CD8-positive, alpha-beta memory T cell (primary cell): ENCODE measurements around the gene DIAPH2. TPM values are rescaled to one million over a fixed set of nuclear protein-coding genes. Genes with fewer than 3 reads are reported as not detected.
A peak's percentile ranks its signal among the peaks of the same experiment; 100 is the strongest.
"Not testable (repeated sequence)": the region's sequence is repeated elsewhere in the genome, so short reads cannot be mapped to it uniquely, and the experiment has no call there.

Experiments
- CTCF ChIA-PET: fragments of 350-600 bp; sonication (Branson Sonifier 250); formaldehyde crosslinking; loops from one replicate; lab custom pipeline; 2021; ENCODE audit warnings: antibody characterized with exemption; lab: Charles Lee
- POLR2A ChIA-PET: fragments of 350-600 bp; sonication (Branson Sonifier 250); formaldehyde crosslinking; loops from one replicate; lab custom pipeline; 2021; ENCODE audit warnings: antibody characterized with exemption; lab: Charles Lee
- DNase-seq, 5 donors: peaks; one replicate each; pipeline versions ENCODE4 v3.0.0 to v3.0.0-alpha.2; 2020 to 2022; ENCODE audit warnings: mixed read lengths in 1 of 5
- H3K27ac ChIP-seq: one replicate; pipeline ENCODE4 v1.7.0; 2013; ENCODE audit warnings: low read depth, mild to moderate bottlenecking, low read length, moderate library complexity
- H3K27me3 ChIP-seq: 2 replicates; pipeline ENCODE4 v1.7.0; 2013; ENCODE audit warnings: low read length, mild to moderate bottlenecking; ENCODE audit not compliant: insufficient read depth, poor library complexity, severe bottlenecking
- H3K36me3 ChIP-seq: 2 replicates; pipeline ENCODE4 v1.7.0; 2013; ENCODE audit warnings: mild to moderate bottlenecking, low read length, moderate library complexity; ENCODE audit not compliant: insufficient read depth
- H3K4me1 ChIP-seq: 2 replicates; pipeline ENCODE4 v1.7.0; 2013; ENCODE audit warnings: mild to moderate bottlenecking, low read length, moderate library complexity; ENCODE audit not compliant: insufficient read depth
- H3K4me3 ChIP-seq: 2 replicates; pipeline ENCODE4 v1.7.0; 2013; ENCODE audit warnings: mild to moderate bottlenecking, low read length
- H3K9me3 ChIP-seq: 2 replicates; pipeline ENCODE4 v1.7.0; 2013; ENCODE audit warnings: mild to moderate bottlenecking, low read length
- H3K27ac Mint-ChIP-seq, 8 donors: one replicate each; pipeline ENCODE4 v1.8.0; 2020 to 2021; ENCODE audit warnings: mixed read lengths in 8 of 8, mild to moderate bottlenecking in 6 of 8, inconsistent platforms in 3 of 8, moderate library complexity in 3 of 8
- H3K27me3 Mint-ChIP-seq, 2 donors: one replicate each; pipeline ENCODE4 v1.8.0; 2020 to 2021; ENCODE audit warnings: mixed read lengths in 2 of 2, mild to moderate bottlenecking in 1 of 2, moderate library complexity in 1 of 2
- H3K36me3 Mint-ChIP-seq, 3 donors: one replicate each; pipeline ENCODE4 v1.8.0; 2020 to 2021; ENCODE audit warnings: mixed read lengths in 3 of 3, inconsistent platforms in 1 of 3, mild to moderate bottlenecking in 1 of 3
- H3K4me1 Mint-ChIP-seq, 3 donors: one replicate each; pipeline ENCODE4 v1.8.0; 2020 to 2021; ENCODE audit warnings: mixed read lengths in 3 of 3, inconsistent platforms in 1 of 3, mild to moderate bottlenecking in 1 of 3
- H3K4me3 Mint-ChIP-seq, 7 donors: one replicate each; pipeline ENCODE4 v1.8.0; 2020 to 2021; ENCODE audit warnings: mixed read lengths in 7 of 7, mild to moderate bottlenecking in 6 of 7, moderate library complexity in 4 of 7, inconsistent platforms in 2 of 7
- H3K9me3 Mint-ChIP-seq, 5 donors: one replicate each; pipeline ENCODE4 v1.8.0; 2020 to 2022; ENCODE audit warnings: mixed read lengths in 5 of 5, mild to moderate bottlenecking in 3 of 5, moderate library complexity in 2 of 5, inconsistent platforms in 1 of 5
- polyA plus RNA-seq: library from polyadenylated mRNA; unstranded; fragments of 300-500 nt; fragmentation: Illumina TruSeq; gene quantifications from one replicate; pipeline ENCODE4 v1.2.3, GENCODE V29; 2021
- total RNA-seq, 2 experiments: library from RNA; stranded (reverse); gene quantifications; one replicate each; pipeline ENCODE4 v1.2.3, GENCODE V29; 2021

DIAPH2 gene
- total and polyA plus RNA-seq, 3 experiments from 2014 or later: 5.6 to 11.5 (median 6.0) TPM

DNA sequence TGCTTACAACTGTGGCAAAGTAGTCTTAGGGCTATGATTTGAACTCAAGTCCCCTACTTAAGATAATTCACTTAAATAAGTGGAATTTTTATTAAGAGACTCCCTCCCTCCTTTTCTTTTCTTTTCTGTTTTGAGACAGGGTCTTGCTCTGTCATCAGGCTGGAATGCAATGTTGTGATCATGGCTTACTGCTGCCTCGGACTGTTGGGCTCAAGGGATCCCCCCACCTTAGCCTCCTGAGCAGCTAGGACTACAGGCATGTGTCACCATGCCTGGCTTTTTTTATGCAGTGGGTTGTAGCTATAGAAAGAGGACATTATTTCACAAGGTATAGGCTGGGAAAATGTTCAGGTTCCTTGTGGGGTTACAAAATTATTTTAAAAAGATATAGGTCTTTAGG is 19.2 kb downstream of the DIAPH2 start:
- POLR2A ChIA-PET: no interaction called here

GRCh38 chrX:96704629-96705028 is 20.0 kb downstream of the DIAPH2 start:
- H3K4me1 Mint-ChIP-seq: peaks cover 5 to 32% (median 12%) of the 10 kb centered on the region in 3 donors
- no peak overlapping the region for H3K4me3 Mint-ChIP-seq
- no peak overlapping the region for H3K27ac ChIP-seq
- no peaks in the 10 kb centered on the region for H3K36me3 ChIP-seq
- H3K9me3 ChIP-seq: no peaks in the 10 kb centered on the region
- H3K27me3 ChIP-seq: no peaks in the 10 kb centered on the region
- DNase-seq: no peak
- ChIA-PET CTCF (no interaction called here), POLR2A (no interaction called here)
- no peak overlapping the region for H3K4me3 ChIP-seq
- H3K27ac Mint-ChIP-seq: no peak overlapping the region
- H3K9me3 Mint-ChIP-seq: no peaks in the 10 kb centered on the region
- H3K4me1 ChIP-seq: no peaks in the 10 kb centered on the region
- peaks cover 0 to 3% (median 3%) of the 10 kb centered on the region in 3 donors for H3K36me3 Mint-ChIP-seq
- no peaks in the 10 kb centered on the region for H3K27me3 Mint-ChIP-seq

More for the DNA sequence above, 19.2 kb downstream of the DIAPH2 start:
- no peaks in the 10 kb centered on the region for H3K36me3 ChIP-seq
- Mint-ChIP-seq H3K27me3 (no peaks in the 10 kb centered on the region), H3K36me3 (peaks cover 0 to 3% (median 3%) of the 10 kb centered on the region in 3 donors), H3K4me3 (peak overlapping the region in 1 of 7 donors; percentile 42), H3K4me1 (peaks cover 5 to 32% (median 12%) of the 10 kb centered on the region in 3 donors), H3K27ac (no peak overlapping the region), H3K9me3 (no peaks in the 10 kb centered on the region)
- CTCF ChIA-PET: no interaction called here
- H3K9me3 ChIP-seq: no peaks in the 10 kb centered on the region
- no peak for DNase-seq
- no peaks in the 10 kb centered on the region for H3K4me1 ChIP-seq
- no peak overlapping the region for H3K4me3 ChIP-seq
- H3K27ac ChIP-seq: no peak overlapping the region
- H3K27me3 ChIP-seq: no peaks in the 10 kb centered on the region

DNA sequence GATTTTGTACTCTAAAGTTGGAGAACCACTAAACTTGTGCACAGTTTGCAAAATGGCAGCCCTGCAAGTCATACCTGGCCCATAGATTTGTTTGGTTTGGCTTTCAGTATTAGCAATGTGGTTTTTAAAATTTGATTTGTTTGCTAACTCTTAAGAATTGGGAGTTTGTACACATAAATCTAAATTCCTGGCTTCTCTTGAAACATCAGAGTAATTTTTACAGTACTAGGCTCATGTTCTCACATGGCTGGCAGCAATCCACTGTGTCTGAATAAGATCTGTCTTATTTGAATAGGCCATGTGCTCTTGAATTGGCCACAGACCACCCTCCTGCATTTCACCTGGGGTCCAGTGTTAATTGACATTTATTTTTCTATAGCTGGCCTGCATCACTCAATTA is 21.3 kb downstream of the DIAPH2 start:
- H3K36me3 ChIP-seq: no peaks in the 10 kb centered on the region
- peaks cover 5 to 28% (median 12%) of the 10 kb centered on the region in 3 donors for H3K4me1 Mint-ChIP-seq
- DNase-seq: no peak
- no peaks in the 10 kb centered on the region for H3K27me3 Mint-ChIP-seq
- H3K4me3 Mint-ChIP-seq: no peak overlapping the region
- H3K27ac Mint-ChIP-seq: no peak overlapping the region
- H3K27ac ChIP-seq: no peak overlapping the region
- H3K4me3 ChIP-seq: no peak overlapping the region
- H3K36me3 Mint-ChIP-seq: peaks cover 0 to 1% (median 0%) of the 10 kb centered on the region in 3 donors
- no peaks in the 10 kb centered on the region for H3K9me3 ChIP-seq
- ChIA-PET POLR2A (no interaction called here), CTCF (no interaction called here)
- H3K27me3 ChIP-seq: no peaks in the 10 kb centered on the region
- no peaks in the 10 kb centered on the region for H3K4me1 ChIP-seq
- H3K9me3 Mint-ChIP-seq: no peaks in the 10 kb centered on the region

DNA sequence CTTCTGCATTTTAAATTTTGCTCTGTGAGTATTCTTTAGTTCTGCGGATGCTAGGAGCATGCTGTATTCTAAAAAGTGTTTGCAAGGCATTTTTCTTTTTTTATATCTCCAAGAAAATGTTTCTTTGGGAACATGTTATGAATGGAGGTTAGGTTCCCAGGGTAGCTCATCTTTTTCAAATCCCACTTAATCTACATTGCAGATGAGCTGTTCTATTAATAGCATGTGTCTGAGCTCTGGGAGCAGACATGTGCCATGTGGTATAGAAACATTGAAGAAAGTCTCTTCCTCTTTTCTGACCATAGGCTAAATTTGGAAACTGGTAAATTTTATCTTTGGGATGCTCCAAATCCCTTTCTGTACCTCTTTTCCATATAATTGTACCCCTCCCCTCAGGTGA is 23.2 kb downstream of the DIAPH2 start:
- H3K36me3 ChIP-seq: no peaks in the 10 kb centered on the region
- H3K27ac ChIP-seq: no peak overlapping the region
- no peaks in the 10 kb centered on the region for H3K27me3 Mint-ChIP-seq
- no peaks in the 10 kb centered on the region for H3K9me3 ChIP-seq
- H3K4me3 ChIP-seq: no peak overlapping the region
- ChIA-PET POLR2A (no interaction called here), CTCF (no interaction called here)
- H3K9me3 Mint-ChIP-seq: no peaks in the 10 kb centered on the region
- peaks cover 17 to 38% (median 28%) of the 10 kb centered on the region in 3 donors for H3K4me1 Mint-ChIP-seq
- H3K4me1 ChIP-seq: no peaks in the 10 kb centered on the region
- no peaks in the 10 kb centered on the region for H3K27me3 ChIP-seq
- no peak overlapping the region for H3K27ac Mint-ChIP-seq
- no peak for DNase-seq
- H3K36me3 Mint-ChIP-seq: peaks cover 0 to 2% (median 0%) of the 10 kb centered on the region in 3 donors
- H3K4me3 Mint-ChIP-seq: no peak overlapping the region

GRCh38 chrX:96710031-96710430 is 25.4 kb downstream of the DIAPH2 start:
- H3K27ac Mint-ChIP-seq: no peak overlapping the region
- H3K27me3 Mint-ChIP-seq: no peaks in the 10 kb centered on the region
- no peaks in the 10 kb centered on the region for H3K9me3 ChIP-seq
- no peak for DNase-seq
- H3K36me3 ChIP-seq: no peaks in the 10 kb centered on the region
- ChIA-PET CTCF (no interaction called here), POLR2A (no interaction called here)
- H3K27ac ChIP-seq: no peak overlapping the region
- H3K36me3 Mint-ChIP-seq: peaks cover 0 to 1% (median 0%) of the 10 kb centered on the region in 3 donors
- H3K4me1 ChIP-seq: no peaks in the 10 kb centered on the region
- no peak overlapping the region for H3K4me3 Mint-ChIP-seq
- no peaks in the 10 kb centered on the region for H3K9me3 Mint-ChIP-seq
- H3K27me3 ChIP-seq: no peaks in the 10 kb centered on the region
- no peak overlapping the region for H3K4me3 ChIP-seq
- H3K4me1 Mint-ChIP-seq: peaks cover 17 to 39% (median 33%) of the 10 kb centered on the region in 3 donors

DNA sequence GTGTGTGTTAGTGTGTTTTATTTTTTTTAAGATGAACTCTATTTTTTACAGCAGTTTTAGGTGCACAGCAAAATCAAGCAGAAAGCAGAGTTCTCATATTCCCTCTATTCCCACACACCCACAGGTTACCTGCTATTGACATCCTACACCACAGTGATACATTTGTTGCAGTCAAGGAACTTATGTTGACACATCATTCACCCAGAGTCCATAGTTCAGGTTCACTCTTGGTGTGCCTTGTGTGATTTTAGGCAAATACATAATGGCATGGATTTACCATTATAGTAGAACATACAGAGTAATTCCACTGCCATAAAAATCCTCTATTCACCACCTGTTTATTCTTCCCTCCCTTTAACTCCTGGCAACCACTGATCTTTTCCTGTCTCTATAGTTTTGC is 28.7 kb downstream of the DIAPH2 start:
- CTCF ChIA-PET: no interaction called here
- Histone ChIP-seq H3K36me3 (no peaks in the 10 kb centered on the region), H3K9me3 (no peaks in the 10 kb centered on the region), H3K27ac (no peak overlapping the region), H3K4me3 (no peak overlapping the region), H3K27me3 (no peaks in the 10 kb centered on the region), H3K4me1 (no peaks in the 10 kb centered on the region)
- POLR2A ChIA-PET: no interaction called here
- Mint-ChIP-seq H3K36me3 (peaks cover 0 to 1% (median 0%) of the 10 kb centered on the region in 3 donors), H3K4me3 (no peak overlapping the region), H3K9me3 (no peaks in the 10 kb centered on the region), H3K27ac (no peak overlapping the region), H3K27me3 (no peaks in the 10 kb centered on the region), H3K4me1 (peaks cover 11 to 44% (median 35%) of the 10 kb centered on the region in 3 donors)
- no peak for DNase-seq

DNA sequence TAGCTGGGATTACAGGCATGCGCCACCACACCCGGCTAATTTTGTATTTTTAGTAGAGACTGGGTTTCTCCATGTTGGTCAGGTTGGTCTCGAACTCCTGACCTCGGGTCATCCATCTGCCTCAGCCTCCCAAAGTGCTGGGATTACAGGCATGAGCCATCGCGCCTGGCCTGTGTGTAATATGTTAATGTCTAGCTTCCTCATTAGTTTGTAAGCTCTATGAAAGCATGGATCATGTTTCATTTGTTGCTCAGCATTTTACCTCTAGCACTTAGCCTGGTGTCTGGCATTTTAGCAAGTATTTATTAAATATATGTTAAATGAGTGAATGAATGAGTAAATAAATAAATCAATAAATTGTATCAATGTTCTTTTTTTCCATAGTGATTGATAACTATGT is 29.8 kb downstream of the DIAPH2 start:
- H3K27me3 Mint-ChIP-seq, CTCF ChIA-PET, H3K9me3 Mint-ChIP-seq, H3K4me1 ChIP-seq, H3K4me3 Mint-ChIP-seq, H3K4me3 ChIP-seq, H3K27ac ChIP-seq, H3K27me3 ChIP-seq, POLR2A ChIA-PET, H3K9me3 ChIP-seq, H3K27ac Mint-ChIP-seq, H3K36me3 ChIP-seq, H3K36me3 Mint-ChIP-seq, DNase-seq: not testable (repeated sequence)
- peaks cover 11 to 41% (median 35%) of the 10 kb centered on the region in 3 donors for H3K4me1 Mint-ChIP-seq

GRCh38 chrX:96715481-96715880 is 30.8 kb downstream of the DIAPH2 start:
- Histone ChIP-seq H3K27me3 (no peaks in the 10 kb centered on the region), H3K27ac (no peak overlapping the region), H3K36me3 (no peaks in the 10 kb centered on the region), H3K9me3 (no peaks in the 10 kb centered on the region), H3K4me1 (no peaks in the 10 kb centered on the region), H3K4me3 (no peak overlapping the region)
- Mint-ChIP-seq H3K4me1 (peaks cover 11 to 41% (median 35%) of the 10 kb centered on the region in 3 donors), H3K9me3 (peaks cover 0 to 6% (median 0%) of the 10 kb centered on the region in 5 donors), H3K4me3 (no peak overlapping the region), H3K27ac (no peak overlapping the region), H3K36me3 (peaks cover 0 to 3% (median 0%) of the 10 kb centered on the region in 3 donors), H3K27me3 (peaks cover 0 to 2% of the 10 kb centered on the region in 2 donors)
- no peak for DNase-seq
- ChIA-PET CTCF (no interaction called here), POLR2A (no interaction called here)
